GM12873 (cell line): ENCODE measurements around the gene KIRREL3.

Source experiments
- TF ChIP-seq, protein P1 (sequence below): IDR thresholded peaks from 2 replicates; pipeline ENCODE4 v1.5.1; 2012; ENCODE audit warnings: low read depth, mild to moderate bottlenecking, moderate library complexity, low read length, control low read depth; ENCODE audit not compliant: insufficient read depth; ENCODE audit errors: missing control alignments

The KIRREL3 gene

DNA sequence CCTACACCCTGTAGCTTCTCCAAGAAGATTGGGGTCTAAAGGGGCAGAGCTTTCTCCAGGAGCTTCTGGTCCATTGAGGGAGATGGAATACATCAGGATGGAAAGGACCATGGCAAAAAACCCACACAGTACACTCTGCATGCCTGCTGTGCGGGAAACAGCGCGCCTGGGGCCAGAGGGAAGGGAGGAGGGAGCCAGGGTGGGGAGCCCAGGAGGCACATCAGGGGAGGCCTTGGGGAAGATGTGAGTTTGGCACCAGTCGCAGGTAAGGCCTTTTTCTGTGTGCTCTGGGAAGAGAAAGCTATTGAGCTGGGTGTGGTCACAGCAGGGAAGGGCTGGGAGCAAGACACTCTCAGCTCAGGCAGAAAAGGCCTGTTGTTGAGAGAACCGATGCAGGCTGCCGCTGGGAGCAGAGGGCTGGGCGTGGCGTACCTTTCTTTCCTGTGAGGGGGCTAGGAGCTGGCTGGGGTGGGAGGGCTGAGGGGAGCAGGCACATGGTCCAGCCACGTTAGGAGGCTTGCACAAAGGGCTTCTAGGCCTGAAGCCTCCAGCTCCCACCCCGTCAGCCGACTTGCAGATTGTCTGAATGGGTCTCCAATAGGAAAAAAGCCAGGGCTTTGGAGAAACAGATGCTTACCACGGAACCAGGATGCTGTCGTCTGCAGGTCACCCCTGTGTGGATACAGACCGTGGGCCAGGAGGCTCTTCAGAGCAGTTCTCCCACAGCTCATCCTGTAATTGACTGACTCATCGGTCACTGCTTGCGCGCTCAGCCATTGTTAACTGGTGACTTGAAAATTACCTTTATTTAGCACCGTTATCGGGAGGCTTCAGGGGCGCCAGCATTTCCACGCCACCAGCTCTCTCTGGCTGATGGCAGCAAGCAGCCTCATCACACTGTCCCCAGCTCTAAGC, 407.8 kb downstream of the KIRREL3 start:
- TF ChIP-seq, protein P1, sequence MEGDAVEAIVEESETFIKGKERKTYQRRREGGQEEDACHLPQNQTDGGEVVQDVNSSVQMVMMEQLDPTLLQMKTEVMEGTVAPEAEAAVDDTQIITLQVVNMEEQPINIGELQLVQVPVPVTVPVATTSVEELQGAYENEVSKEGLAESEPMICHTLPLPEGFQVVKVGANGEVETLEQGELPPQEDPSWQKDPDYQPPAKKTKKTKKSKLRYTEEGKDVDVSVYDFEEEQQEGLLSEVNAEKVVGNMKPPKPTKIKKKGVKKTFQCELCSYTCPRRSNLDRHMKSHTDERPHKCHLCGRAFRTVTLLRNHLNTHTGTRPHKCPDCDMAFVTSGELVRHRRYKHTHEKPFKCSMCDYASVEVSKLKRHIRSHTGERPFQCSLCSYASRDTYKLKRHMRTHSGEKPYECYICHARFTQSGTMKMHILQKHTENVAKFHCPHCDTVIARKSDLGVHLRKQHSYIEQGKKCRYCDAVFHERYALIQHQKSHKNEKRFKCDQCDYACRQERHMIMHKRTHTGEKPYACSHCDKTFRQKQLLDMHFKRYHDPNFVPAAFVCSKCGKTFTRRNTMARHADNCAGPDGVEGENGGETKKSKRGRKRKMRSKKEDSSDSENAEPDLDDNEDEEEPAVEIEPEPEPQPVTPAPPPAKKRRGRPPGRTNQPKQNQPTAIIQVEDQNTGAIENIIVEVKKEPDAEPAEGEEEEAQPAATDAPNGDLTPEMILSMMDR: no peak

DNA sequence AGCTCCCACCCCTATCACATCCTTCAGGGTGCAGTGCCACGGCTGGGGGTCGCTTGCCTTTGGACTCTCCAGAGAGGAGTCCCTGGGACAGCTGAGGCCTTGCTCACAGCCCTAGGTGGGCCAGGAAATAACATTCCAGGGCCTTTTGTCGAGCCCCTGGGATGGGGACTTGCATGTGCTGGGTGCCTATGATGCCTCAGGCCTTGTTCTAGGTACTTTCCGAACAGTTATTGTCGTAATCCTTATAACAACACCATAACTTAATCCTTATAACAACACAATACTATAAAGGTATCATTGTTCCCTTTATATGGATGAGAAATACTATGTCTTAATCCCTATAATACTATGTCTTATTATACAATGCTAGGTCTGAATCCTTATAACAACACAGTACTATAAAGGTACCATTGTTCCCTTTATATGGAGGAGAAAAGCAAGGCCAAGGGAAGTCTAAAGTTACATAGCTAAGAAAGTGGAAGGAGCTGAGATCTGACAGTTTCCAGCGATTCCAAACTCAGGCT, 408.5 kb downstream of the KIRREL3 start:
- TF ChIP-seq, protein P1: no peak

DNA sequence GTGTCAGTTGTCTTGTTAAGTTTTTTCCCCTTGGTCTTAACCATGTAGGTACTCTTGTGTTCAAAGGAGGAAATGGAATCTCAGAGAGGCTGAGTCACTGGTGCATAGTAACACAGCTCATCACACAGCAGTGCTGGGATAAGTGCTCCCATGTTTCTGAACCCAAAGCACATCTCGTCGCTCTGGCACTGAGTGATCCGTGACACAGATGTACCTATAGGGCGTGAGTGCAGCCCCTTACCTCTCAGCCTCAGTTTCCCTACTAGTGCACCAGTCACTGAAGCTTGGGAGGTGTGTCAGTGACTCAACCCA, 411.1 kb downstream of the KIRREL3 start:
- TF ChIP-seq, protein P1: no peak

DNA sequence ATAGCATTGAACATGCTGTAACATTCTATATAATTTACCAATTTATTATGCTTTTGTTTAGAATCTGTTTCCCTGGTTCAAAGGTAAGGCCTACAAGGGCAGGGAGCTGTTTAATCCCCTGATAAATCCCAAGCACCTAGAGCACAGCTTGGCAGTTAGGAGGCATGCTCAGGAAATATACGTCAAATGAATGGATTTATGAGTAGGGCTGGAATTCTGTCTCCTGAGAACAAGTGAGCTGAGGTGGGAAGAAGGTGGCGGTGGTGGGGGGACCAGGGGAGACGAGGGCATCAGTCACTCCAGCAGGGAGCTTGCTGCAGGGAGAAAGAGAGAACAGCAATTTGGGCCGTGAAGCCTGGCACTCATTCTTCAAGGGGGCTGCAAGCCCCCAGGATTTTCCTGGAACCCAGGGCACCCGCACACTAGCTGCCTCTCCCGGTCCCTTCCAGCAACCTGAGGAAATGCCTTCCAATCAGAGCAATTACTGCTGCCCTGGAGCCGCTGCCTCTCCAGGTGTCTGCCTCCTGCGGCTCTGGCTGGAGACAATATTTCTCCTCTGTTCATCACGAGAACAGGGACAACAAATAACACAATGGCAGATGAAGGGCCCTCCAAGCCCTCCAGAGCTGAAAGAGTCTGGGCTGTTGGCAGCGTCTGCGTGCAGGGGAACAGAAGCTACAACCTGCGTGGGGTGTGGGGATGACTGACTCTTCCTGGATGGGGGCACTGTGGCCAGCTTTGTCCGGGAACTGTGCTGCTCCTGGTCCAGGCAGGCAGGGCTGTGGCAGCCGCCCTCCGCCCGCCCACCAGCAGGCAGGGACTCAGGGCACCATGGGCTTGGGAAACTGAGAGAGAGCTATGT, 411.7 kb downstream of the KIRREL3 start:
- TF ChIP-seq, protein P1: no peak

DNA sequence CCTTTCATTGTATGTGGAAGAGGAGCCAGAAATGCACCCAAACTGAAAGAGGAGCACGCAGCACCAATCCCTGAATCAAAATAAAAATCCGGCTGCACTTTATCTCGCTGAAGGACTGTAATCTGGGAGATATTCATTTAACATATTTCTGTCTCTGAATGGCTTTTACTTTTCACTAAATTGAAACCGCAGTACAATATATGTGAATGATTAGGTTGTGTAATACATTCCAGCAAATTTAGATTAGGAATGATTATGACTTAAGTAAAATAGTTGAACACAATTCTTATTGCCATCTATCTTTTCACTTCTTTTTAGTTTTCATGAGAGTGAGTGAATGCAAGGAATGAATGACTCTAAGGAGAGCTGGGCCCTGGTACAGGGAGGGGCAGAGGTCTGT, 413.0 kb downstream of the KIRREL3 start:
- TF ChIP-seq, protein P1: no peak

DNA sequence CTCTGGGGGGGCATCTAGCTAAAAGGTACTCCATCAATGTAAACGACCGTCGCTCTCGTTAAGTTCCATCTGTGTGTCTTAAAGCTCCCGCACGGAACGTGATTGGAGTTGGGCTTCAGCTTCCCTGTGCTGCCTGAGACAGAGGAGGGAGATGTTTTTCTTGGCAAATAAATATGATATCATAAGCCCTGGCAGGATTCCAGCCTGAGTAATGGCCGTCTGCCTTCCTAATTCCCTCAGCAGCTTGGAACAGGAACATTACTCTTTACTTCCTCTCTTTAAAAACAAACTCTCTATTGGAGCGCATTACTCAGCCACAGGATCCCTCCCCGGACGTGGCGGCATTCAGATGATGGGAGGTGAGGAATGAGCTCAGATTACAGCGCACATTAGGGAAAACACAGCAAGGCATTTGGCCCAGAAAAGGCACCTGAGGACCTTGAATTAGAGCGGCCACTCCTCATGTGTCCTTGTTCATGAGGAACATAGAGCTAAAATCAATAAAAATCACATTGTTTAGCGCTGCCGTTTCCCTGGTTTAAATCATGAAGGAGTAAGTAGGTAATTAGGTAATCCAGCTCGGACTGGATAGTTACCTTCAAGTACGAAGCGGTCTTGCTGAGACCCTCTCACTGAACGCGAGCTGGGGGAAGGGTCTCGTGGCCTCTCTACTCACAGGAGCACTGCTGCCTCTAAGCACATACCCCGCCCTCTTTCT, 414.6 kb downstream of the KIRREL3 start:
- TF ChIP-seq, protein P1: no peak
